DOHH2 (cell line): Measurements from ENCODE around the gene TF.

ENCODE experiments used
- CTCF ChIP-seq: fragments of 200-600 bp; sonication (generic); IDR thresholded peaks from one replicate; pipeline ENCODE4 v1.5.1; 2014; ENCODE audit warnings: antibody characterized with exemption, mild to moderate bottlenecking, low read depth, low read length; ENCODE audit not compliant: poor library complexity, severe bottlenecking
- EZH2phosphoT487 ChIP-seq: fragments of 200-600 bp; sonication (generic); IDR thresholded peaks from 2 replicates; pipeline ENCODE4 v1.6.1; 2017; ENCODE audit warnings: borderline replicate concordance, mild to moderate bottlenecking, antibody characterized with exemption, low read length, moderate library complexity, mixed read lengths

- TF ChIP-seq CTCF (no peak), EZH2phosphoT487 (no peak)
These were observed 51.4 kb downstream of the TF start for GRCh38 chr3:133797396-133798105.
